Tibial nerve (tissue), 4 donors: Measurements from ENCODE around the gene PTPRD. TPM values are rescaled to one million over a fixed set of nuclear protein-coding genes. Genes with fewer than 3 reads are reported as not detected.

Source experiments
- DNase-seq, 2 donors: peaks; one replicate each; pipeline ENCODE4 v3.0.0-alpha.2; 2019; ENCODE audit warnings: low spot score in 2 of 2
- H3K27ac ChIP-seq, 4 donors: fragments of 200-600 bp; sonication (generic) in 3 of 4; one replicate each; pipeline ENCODE4 v1.5.1; 2017 to 2019; ENCODE audit warnings: mild to moderate bottlenecking in 1 of 4
- H3K27me3 ChIP-seq, 2 donors: fragments of 200-600 bp; sonication (generic) in 1 of 2; one replicate each; pipeline versions ENCODE4 v1.5.1 to v1.6.0; 2017 to 2019
- H3K36me3 ChIP-seq, 3 donors: fragments of 200-600 bp; sonication (generic); one replicate each; pipeline ENCODE4 v1.5.1; 2018 to 2019
- H3K4me1 ChIP-seq, 4 donors: fragments of 200-600 bp; sonication (generic) in 3 of 4; one replicate each; pipeline ENCODE4 v1.5.1; 2017 to 2019
- H3K4me3 ChIP-seq, 4 donors: fragments of 200-600 bp; sonication (generic) in 3 of 4; one replicate each; pipeline ENCODE4 v1.5.1; 2017 to 2019; ENCODE audit warnings: mild to moderate bottlenecking in 1 of 4, moderate library complexity in 1 of 4
- H3K9me3 ChIP-seq, 4 donors: fragments of 200-600 bp; sonication (generic) in 3 of 4; one replicate each; pipeline ENCODE4 v1.5.1; 2017 to 2019
- EP300 ChIP-seq, 2 donors: sonication (generic); formaldehyde crosslinking; IDR thresholded peaks; one replicate each; pipeline ENCODE4 v1.6.1; 2017; ENCODE audit warnings: antibody characterized with exemption in 2 of 2, mild to moderate bottlenecking in 1 of 2
- POLR2A ChIP-seq, 2 donors: fragments of 450-650 bp; IDR thresholded peaks; one replicate each; pipeline ENCODE4 v1.6.1; 2017; ENCODE audit warnings: antibody characterized with exemption in 2 of 2, mild to moderate bottlenecking in 2 of 2, moderate library complexity in 2 of 2
- WGBS, 2 donors: methylation state at CpG; one replicate each; pipeline ENCODE4 v1.1.5; 2018; 5-methylcytosine and 5-hydroxymethylcytosine counted together
- total RNA-seq, 4 donors: library from RNA; depleted of rRNA; stranded (reverse); fragments of >200 nt; gene quantifications; one replicate each; pipeline ENCODE4 v1.1.0, GENCODE V29; 2016
- TF ChIP-seq, protein P1 (sequence below), 5 experiments: fragments of 200-600 bp in 3 of 5; fragments of 450-650 bp in 2 of 5; sonication (generic) in 3 of 5; IDR thresholded peaks; one replicate each; pipeline ENCODE4 v1.5.1; 2016 to 2019; ENCODE audit warnings: antibody characterized with exemption in 5 of 5, mild to moderate bottlenecking in 3 of 5, moderate library complexity in 2 of 5

Gene PTPRD
- total RNA-seq, 4 donors from 2014 or later = 1.7 to 13.2 (median 5.1) TPM

DNA sequence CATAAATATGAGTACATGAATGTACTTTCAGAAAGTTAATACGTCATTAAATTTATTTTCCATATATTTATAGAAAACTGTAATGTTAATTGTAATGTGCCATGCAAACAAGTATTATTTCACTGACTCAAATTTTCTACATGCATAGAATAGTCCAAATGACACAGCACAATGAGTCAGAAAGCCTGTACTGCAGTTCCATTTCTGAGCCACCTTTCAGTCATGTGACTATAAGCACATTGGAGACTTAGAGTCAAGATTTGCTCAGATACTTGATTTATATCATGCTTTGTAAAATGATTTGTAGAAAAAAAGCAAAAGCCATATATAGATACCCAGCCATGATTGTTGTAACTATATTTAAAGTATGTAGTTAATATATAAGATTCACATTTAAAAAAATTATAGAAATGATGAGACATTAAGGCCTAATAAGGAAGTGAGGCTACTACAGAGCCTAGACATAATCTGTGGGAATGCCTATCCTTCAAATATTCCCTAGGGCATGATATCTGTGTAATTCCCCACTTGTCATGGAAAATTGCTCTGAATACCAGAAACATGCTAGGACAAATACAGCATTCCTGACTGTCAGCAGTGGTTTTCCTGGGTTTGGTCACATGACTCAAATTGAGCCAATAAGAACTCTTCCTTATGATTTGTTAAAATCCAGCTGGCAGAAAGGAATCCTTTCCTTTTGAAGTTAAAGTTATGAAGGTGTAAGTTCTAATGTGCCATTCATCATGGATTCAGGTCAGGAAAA lies 50.0 kb downstream of the PTPRD start:
- Histone ChIP-seq H3K27ac (no peak overlapping the region), H3K36me3 (no peaks in the 10 kb centered on the region), H3K4me3 (no peak overlapping the region), H3K27me3 (no peaks in the 10 kb centered on the region), H3K9me3 (no peaks in the 10 kb centered on the region), H3K4me1 (no peaks in the 10 kb centered on the region)
- 68 to 79% methylated on average over 1 of the region's 1 CpG for WGBS, 2 donors
- TF ChIP-seq, protein P1, sequence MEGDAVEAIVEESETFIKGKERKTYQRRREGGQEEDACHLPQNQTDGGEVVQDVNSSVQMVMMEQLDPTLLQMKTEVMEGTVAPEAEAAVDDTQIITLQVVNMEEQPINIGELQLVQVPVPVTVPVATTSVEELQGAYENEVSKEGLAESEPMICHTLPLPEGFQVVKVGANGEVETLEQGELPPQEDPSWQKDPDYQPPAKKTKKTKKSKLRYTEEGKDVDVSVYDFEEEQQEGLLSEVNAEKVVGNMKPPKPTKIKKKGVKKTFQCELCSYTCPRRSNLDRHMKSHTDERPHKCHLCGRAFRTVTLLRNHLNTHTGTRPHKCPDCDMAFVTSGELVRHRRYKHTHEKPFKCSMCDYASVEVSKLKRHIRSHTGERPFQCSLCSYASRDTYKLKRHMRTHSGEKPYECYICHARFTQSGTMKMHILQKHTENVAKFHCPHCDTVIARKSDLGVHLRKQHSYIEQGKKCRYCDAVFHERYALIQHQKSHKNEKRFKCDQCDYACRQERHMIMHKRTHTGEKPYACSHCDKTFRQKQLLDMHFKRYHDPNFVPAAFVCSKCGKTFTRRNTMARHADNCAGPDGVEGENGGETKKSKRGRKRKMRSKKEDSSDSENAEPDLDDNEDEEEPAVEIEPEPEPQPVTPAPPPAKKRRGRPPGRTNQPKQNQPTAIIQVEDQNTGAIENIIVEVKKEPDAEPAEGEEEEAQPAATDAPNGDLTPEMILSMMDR (IDR thresholded peaks at IDR 0.05) = no peak
- TF ChIP-seq POLR2A (IDR thresholded peaks at IDR 0.05) (no peak), EP300 (IDR thresholded peaks at IDR 0.05) (no peak)
- no peak for DNase-seq

DNA sequence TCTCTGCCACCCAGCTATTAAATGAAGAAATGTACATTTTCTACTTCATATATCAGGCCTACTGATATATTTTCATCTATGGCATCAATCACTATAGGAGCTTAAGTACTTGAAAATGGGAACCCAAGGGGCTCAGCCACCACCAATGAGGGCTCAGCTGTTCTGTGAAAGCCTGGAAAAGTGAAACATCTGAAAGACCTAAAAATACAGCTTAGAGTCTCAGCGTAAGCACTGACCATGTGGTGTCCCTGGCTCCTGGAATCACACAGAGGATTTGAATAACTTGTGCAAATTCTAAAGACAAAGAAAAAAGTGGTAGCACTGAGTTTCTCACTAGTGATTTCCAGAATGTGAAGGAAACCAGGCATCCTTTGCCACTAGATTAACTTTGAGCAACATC lies 64.5 kb downstream of the PTPRD start:
- 55 to 67% methylated on average over 1 of the region's 1 CpG for WGBS, 2 donors
- H3K27ac ChIP-seq = no peak overlapping the region
- H3K9me3 ChIP-seq = no peaks in the 10 kb centered on the region
- no peaks in the 10 kb centered on the region for H3K27me3 ChIP-seq
- DNase-seq = no peak
- TF ChIP-seq POLR2A (IDR thresholded peaks at IDR 0.05) (no peak), EP300 (IDR thresholded peaks at IDR 0.05) (no peak)
- TF ChIP-seq, protein P1 (IDR thresholded peaks at IDR 0.05) = no peak
- H3K4me3 ChIP-seq = no peak overlapping the region
- no peaks in the 10 kb centered on the region for H3K36me3 ChIP-seq
- no peaks in the 10 kb centered on the region for H3K4me1 ChIP-seq

DNA sequence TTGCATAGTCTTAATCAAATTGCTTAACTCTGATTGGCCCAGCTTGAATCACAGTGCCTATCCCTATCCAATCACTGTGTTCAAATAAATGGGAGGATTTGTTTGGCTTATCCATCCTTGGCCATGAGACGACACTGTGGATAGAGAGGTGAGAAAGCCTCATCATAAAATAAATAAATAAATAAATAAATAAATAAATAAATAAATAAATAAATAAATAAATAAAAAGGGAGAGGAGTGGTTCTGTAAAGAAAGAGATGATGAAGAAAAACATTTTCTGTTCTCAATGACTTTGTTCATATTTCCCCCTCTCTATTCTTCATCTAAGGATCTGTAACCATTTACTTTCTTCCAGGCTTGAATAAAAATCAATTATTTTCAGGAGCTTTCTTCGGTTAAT lies 74.7 kb downstream of the PTPRD start:
- WGBS, 2 donors = 91 to 96% methylated on average over 2 of the region's 2 CpGs
- Histone ChIP-seq H3K27ac (no peak overlapping the region), H3K9me3 (no peaks in the 10 kb centered on the region), H3K4me3 (no peak overlapping the region), H3K4me1 (no peaks in the 10 kb centered on the region), H3K27me3 (no peaks in the 10 kb centered on the region), H3K36me3 (no peaks in the 10 kb centered on the region)
- TF ChIP-seq EP300 (IDR thresholded peaks at IDR 0.05) (no peak), POLR2A (IDR thresholded peaks at IDR 0.05) (no peak)
- TF ChIP-seq, protein P1 (IDR thresholded peaks at IDR 0.05) = no peak
- DNase-seq = no peak

DNA sequence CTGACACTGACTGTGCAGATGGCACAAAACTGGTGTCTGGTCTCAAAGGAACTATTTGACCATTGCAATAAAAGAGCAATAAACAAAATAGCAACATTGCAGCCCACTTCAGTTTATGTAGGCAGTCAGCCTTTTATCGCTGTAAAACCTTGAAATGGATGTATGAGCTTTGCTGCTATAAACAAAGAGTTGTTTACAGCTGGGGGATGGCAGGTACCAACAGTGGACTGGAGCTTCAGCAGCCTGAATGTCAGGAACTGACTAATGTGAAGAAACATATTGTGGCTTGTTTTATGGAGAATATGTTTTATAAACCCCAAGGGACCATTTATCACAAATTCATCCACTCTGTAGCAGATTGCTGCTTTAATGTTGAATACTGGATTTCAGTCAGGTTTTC lies 78.0 kb downstream of the PTPRD start:
- 24 to 29% methylated on average over 1 of the region's 1 CpG for WGBS, 2 donors
- Histone ChIP-seq H3K4me1 (no peaks in the 10 kb centered on the region), H3K9me3 (no peaks in the 10 kb centered on the region), H3K27me3 (no peaks in the 10 kb centered on the region), H3K36me3 (no peaks in the 10 kb centered on the region), H3K4me3 (no peak overlapping the region), H3K27ac (no peak overlapping the region)
- no peak for DNase-seq
- TF ChIP-seq EP300 (IDR thresholded peaks at IDR 0.05) (no peak), POLR2A (IDR thresholded peaks at IDR 0.05) (no peak)
- TF ChIP-seq, protein P1 (IDR thresholded peaks at IDR 0.05) = no peak

DNA sequence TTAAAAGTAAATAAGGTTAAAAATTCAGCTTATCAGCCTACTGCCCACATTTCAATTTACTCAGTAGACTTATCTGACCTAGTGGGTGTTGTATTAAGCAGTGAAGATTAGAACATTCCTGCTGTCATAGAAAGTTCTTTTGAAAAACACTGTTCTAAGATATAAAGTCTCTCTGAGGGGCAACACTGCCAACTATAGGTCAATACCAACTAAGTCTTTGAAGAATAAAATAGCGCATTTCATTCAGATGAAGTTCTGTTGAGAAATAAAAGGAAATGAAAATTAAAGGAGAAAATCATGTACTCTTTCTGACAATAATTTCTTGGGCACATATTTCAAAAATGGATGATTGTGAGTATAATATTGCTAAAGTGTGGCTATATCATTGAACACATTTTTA lies 86.8 kb downstream of the PTPRD start:
- TF ChIP-seq POLR2A (IDR thresholded peaks at IDR 0.05) = no peak
- TF ChIP-seq, protein P1 (IDR thresholded peaks at IDR 0.05) = no peak
- TF ChIP-seq EP300 (IDR thresholded peaks at IDR 0.05) = no peak
- no peaks in the 10 kb centered on the region for H3K4me1 ChIP-seq

More for the DNA sequence above, 86.8 kb downstream of the PTPRD start:
- DNase-seq = no peak
- no peaks in the 10 kb centered on the region for H3K36me3 ChIP-seq
- no peaks in the 10 kb centered on the region for H3K9me3 ChIP-seq
- no peak overlapping the region for H3K4me3 ChIP-seq
- WGBS, 2 donors = 87% methylated on average over 1 of the region's 1 CpG
- H3K27me3 ChIP-seq = no peaks in the 10 kb centered on the region
- H3K27ac ChIP-seq = no peak overlapping the region
